ENCODE data around the gene TIMP3.

The TIMP3 gene

GRCh38 chr22:32877196-32877595, 75.7 kb downstream of the TIMP3 start:
- DNase-seq (ENCODE audit: low read depth in 2 of 2, low spot score in 1 of 2): no peak

GRCh38 chr22:32879550-32879949, 78.0 kb downstream of the TIMP3 start:
- DNase-seq (ENCODE audit: low read depth in 2 of 2, low spot score in 1 of 2): no peak

GRCh38 chr22:32880061-32880460, 78.6 kb downstream of the TIMP3 start:
- no peak for DNase-seq (ENCODE audit: low read depth in 2 of 2, low spot score in 1 of 2)

GRCh38 chr22:32880505-32880892, 79.0 kb downstream of the TIMP3 start:
- DNase-seq (ENCODE audit: low read depth in 2 of 2, low spot score in 1 of 2): no peak

GRCh38 chr22:32880893-32881596, 79.5 kb downstream of the TIMP3 start:
- no peak for DNase-seq (ENCODE audit: low read depth in 2 of 2, low spot score in 1 of 2)

- no peak for DNase-seq (ENCODE audit: low read depth in 2 of 2, low spot score in 1 of 2)
These were observed 80.9 kb downstream of the TIMP3 start for GRCh38 chr22:32882360-32882755.

- no peak for DNase-seq (ENCODE audit: low read depth in 2 of 2, low spot score in 1 of 2)
These were observed 81.4 kb downstream of the TIMP3 start for GRCh38 chr22:32882774-32883530.

GRCh38 chr22:32887324-32887980, 85.9 kb downstream of the TIMP3 start:
- no peak for DNase-seq (ENCODE audit: low read depth in 2 of 2, low spot score in 1 of 2)

GRCh38 chr22:32888976-32889375, 87.5 kb downstream of the TIMP3 start:
- DNase-seq (ENCODE audit: low read depth in 2 of 2, low spot score in 1 of 2): no peak

- DNase-seq (ENCODE audit: low read depth in 2 of 2, low spot score in 1 of 2): no peak
These were observed 95.4 kb downstream of the TIMP3 start for GRCh38 chr22:32896891-32897290.

GRCh38 chr22:32897400-32897799, 95.9 kb downstream of the TIMP3 start:
- no peak for DNase-seq (ENCODE audit: low read depth in 2 of 2, low spot score in 1 of 2)

- DNase-seq (ENCODE audit: low read depth in 2 of 2, low spot score in 1 of 2): no peak
These were observed 99.6 kb downstream of the TIMP3 start for GRCh38 chr22:32900886-32901635.

GRCh38 chr22:32901925-32902324, 100.4 kb downstream of the TIMP3 start:
- no peak for DNase-seq (ENCODE audit: low read depth in 2 of 2, low spot score in 1 of 2)

GRCh38 chr22:32903507-32903906, 102.0 kb downstream of the TIMP3 start:
- no peak for DNase-seq (ENCODE audit: low read depth in 2 of 2, low spot score in 1 of 2)

- DNase-seq (ENCODE audit: low read depth in 2 of 2, low spot score in 1 of 2): no peak
These were observed 102.5 kb downstream of the TIMP3 start for GRCh38 chr22:32904044-32904443.

GRCh38 chr22:32905400-32905799, 103.9 kb downstream of the TIMP3 start:
- DNase-seq (ENCODE audit: low read depth in 2 of 2, low spot score in 1 of 2): no peak

- DNase-seq (ENCODE audit: low read depth in 2 of 2, low spot score in 1 of 2): no peak
These were observed 108.3 kb downstream of the TIMP3 start for GRCh38 chr22:32909581-32910428.

GRCh38 chr22:32910429-32910772, 108.9 kb downstream of the TIMP3 start:
- DNase-seq (ENCODE audit: low read depth in 2 of 2, low spot score in 1 of 2): no peak

- no peak for DNase-seq (ENCODE audit: low read depth in 2 of 2, low spot score in 1 of 2)
These were observed 110.0 kb downstream of the TIMP3 start for GRCh38 chr22:32911503-32911902.

Measured in stimulated activated CD8-positive, alpha-beta memory T cell treated with anti-CD3 and anti-CD28 coated beads, Interleukin-4, amount 100 ng/mL, for 4 hours (primary cell).